ENCODE data around the gene MICAL3.
"Not testable (repeated sequence)": the region's sequence is repeated elsewhere in the genome, so short reads cannot be mapped to it uniquely, and the experiment has no call there.

The MICAL3 gene, protein sequence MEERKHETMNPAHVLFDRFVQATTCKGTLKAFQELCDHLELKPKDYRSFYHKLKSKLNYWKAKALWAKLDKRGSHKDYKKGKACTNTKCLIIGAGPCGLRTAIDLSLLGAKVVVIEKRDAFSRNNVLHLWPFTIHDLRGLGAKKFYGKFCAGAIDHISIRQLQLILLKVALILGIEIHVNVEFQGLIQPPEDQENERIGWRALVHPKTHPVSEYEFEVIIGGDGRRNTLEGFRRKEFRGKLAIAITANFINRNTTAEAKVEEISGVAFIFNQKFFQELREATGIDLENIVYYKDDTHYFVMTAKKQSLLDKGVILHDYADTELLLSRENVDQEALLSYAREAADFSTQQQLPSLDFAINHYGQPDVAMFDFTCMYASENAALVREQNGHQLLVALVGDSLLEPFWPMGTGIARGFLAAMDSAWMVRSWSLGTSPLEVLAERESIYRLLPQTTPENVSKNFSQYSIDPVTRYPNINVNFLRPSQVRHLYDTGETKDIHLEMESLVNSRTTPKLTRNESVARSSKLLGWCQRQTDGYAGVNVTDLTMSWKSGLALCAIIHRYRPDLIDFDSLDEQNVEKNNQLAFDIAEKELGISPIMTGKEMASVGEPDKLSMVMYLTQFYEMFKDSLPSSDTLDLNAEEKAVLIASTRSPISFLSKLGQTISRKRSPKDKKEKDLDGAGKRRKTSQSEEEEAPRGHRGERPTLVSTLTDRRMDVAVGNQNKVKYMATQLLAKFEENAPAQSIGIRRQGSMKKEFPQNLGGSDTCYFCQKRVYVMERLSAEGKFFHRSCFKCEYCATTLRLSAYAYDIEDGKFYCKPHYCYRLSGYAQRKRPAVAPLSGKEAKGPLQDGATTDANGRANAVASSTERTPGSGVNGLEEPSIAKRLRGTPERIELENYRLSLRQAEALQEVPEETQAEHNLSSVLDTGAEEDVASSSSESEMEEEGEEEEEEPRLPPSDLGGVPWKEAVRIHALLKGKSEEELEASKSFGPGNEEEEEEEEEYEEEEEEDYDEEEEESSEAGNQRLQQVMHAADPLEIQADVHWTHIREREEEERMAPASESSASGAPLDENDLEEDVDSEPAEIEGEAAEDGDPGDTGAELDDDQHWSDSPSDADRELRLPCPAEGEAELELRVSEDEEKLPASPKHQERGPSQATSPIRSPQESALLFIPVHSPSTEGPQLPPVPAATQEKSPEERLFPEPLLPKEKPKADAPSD (N-terminal part only)

DNA sequence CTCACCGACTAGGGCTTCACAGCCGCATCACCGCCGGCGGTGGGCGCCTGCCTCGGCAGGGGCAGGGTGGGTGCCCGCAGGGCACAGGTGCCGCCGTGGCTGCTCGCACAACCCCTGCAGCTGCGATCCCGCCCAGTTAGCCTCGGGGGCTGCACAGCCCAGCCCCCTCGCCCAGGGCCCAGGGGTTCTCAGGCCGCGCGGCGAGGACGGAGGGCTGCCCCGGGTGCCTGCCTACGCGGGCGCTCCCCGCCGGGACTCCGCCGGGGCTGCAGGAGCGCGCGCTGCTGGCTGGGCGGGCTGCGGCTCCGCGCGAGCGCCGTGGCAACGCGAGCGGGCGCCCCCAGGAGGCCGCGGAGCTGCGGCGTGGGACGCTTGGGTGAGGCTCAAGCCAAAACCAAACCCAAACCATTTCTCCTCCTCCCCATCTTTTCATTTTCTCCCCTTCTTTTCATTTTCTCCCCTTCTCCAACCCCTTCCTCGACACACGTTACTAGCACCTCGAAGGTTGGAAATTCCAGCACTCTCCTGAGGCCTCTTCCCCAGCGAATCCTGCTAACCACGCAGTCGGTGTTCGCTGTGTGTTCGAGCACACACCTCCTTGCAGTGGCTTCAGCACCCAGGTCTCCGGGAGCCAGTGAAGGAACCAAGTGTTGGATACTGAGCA, at the start of gene MICAL3:
MICAL3 (minus strand) TSS at position 286 of the 664 bp plus-strand sequence. CDS start 117,749 bp downstream, outside the sequence.
- DNase-seq: peak; percentile 72

DNA sequence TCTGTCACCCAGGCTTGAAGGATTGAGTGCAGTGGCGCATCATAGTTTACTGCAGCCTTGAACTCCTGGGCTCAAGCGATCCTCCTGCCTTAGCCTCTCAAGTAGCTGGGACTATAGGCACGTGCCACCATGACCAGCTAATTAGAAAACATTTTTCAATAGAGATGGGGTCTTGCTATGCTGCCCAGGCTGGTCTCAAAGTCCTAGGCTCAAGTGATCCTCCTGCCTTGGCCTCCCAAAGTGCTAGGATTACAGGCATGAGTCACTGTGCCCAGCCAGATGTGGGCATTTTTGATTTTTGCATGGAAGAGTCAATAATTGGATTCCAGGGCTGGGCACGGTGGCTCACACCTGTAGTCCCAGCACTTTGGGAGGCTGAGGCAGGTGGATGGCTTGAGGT, 49.6 kb upstream of the MICAL3 start:
- not testable (repeated sequence) for DNase-seq

DNA sequence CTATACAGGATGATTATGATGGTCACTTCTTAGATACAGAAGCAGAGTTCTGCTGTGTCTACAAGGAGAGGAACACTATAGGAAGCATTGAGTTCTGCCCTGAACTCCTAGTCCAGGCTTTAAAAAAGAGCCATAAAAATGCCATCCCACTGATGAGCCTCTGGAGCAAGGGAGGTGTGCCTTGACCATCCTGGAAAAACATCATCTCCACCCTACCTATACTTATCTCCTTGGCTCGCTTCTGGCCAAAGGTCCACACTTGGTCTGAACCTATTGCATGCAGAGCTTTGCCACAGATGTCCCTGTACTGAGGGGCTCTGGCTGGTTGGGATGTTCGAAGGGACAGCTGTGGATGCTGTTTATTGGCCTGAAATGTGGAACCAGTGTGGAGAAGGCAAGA, 49.1 kb upstream of the MICAL3 start:
- DNase-seq: no peak

DNA sequence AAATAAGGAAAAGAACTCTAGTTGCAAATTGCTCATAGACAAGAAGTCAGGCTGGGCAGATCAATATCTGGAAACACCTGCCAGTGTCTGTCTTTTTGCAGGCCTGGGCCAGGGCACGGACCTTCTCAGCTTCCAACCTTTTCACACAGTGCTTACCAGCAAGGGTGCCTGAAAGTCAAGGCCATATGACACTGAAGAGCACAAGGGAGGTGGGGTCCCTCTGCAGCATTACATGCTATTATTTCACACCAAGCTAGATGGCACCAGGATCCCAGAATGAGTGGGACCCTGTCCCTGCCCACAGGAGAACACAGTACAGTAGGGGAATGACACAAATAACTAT, 47.6 kb upstream of the MICAL3 start:
- no peak for DNase-seq

DNA sequence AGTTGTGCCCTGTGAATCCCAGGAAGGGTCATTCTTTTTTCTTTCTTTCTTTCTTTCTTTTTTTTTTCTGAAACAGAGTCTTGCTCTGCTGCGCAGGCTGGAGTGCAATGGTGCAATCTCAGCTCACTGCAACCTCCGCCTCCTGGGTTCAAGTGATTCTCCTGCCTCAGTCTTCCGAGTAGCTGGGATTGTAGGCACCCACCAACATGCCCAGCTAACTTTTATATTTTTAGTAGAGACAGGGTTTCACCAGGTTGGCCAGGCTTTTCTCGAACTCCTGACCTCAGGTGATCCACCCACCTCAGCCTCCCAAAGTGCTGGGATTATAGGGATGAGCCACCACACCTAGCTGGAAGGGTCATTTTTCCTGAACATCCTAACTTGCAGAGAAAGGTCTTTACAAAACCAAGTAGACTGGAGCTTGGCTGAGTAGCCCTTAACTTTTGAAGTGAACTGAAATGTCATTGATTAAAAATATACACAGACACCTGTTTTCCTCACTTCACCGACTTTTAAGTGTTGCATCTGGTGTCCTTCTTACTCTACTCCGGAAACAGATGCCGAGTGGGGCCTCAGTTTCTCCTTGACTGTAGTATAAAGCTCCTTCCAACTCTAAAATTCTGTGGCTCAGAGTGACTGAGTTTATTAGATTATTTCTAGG, 47.1 kb upstream of the MICAL3 start:
- not testable (repeated sequence) for DNase-seq

DNA sequence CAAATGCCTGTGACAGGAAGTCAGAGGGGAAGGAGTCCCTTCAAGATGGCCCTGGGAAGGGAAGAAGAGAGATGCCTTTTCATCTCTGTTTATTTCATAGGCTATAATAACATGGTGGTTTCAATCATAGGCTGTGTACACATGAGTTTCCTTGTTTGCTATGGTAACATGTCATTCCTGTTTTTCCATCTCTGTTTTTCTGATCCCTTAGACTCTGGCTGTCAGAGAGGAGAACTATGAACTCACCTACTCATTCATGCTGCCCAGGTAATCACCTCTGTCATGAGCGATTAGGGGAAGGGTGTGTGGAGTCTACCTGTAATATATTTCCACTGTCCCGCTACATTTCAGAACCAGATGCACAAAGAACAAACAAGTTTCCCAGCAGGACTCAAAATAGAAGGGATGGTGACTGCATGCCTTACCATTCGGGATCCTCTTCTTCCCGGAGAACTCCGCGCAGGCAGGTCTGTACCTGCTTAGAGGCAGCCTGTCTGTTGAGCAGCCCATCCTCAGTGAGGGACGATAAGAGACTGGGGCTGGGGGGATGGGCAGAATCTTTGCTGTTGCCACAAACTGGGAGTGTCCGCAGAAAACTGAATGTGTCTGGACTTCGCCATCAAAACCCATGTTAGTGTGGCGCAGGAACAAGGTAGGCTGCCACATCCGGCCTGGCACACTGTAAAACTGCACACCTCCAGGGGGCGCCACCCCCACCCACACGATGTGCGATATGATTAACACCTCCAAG, 46.4 kb upstream of the MICAL3 start:
- DNase-seq: no peak

DNA sequence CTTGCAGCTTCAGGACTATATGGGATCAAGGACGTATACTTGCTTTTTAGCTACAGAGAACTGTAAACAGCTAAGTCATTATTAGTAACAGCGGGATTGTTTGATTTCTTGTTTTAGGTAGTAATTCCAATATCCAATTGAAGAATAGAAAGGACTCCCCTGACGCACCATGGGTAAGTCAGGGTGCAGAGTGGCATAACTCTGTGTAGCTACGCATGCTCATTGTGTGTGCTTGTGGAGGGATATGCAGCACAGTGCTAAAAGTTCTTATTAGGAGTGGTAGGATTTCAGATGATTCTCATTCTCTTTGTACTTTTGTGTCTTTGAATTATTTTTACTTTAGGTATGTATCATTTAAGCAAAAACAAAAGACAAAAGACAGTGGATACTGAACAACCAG, 45.7 kb upstream of the MICAL3 start:
- no peak for DNase-seq

DNA sequence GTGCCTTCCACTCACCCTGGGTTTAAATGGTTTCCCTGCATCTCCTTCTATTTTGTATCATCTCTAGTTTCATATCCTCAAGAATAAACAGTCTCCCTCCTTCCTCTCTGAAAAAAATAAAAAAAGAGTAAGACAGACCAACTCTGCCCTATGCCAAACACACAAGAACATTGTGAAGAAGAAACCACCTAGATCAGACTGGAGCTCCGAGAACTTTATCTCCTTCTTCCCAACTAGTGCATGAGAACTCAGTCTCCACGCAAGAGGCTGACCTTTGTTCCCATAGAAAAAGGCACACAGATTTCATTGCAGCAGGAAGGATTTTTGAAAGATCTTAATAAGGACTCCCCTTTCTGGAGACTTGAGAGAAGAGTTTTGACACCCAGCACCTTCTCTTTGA, 44.7 kb upstream of the MICAL3 start:
- DNase-seq: no peak

DNA sequence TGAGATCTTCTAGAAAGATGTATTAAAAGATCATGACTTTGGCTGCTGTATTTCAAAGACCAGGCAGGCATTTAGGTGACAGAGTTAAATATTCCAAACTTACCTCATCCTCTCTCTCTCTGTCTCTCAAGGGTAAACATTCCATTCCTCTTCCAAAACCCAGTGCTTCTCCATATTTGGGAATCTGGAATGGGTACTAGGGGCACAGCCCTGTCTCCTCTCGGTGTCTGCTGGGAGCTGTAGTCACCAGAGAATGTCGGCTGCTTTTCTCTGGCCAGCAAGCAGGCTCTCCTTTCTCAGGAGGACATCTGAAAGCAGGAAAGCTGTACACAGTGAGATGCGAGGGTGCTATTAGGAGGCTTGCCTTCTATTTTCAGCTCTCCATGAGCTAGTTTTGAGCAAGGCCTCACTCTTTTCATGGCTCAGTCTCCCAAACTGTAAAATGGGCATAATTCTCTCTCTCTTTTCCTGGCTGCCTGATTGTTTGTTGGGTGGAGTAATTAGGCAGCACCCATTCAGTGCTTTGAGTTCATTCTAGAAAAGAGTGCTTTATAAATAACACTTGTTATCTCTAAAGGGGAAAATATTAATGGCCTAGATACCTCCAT, 44.1 kb upstream of the MICAL3 start:
- DNase-seq: no peak

DNA sequence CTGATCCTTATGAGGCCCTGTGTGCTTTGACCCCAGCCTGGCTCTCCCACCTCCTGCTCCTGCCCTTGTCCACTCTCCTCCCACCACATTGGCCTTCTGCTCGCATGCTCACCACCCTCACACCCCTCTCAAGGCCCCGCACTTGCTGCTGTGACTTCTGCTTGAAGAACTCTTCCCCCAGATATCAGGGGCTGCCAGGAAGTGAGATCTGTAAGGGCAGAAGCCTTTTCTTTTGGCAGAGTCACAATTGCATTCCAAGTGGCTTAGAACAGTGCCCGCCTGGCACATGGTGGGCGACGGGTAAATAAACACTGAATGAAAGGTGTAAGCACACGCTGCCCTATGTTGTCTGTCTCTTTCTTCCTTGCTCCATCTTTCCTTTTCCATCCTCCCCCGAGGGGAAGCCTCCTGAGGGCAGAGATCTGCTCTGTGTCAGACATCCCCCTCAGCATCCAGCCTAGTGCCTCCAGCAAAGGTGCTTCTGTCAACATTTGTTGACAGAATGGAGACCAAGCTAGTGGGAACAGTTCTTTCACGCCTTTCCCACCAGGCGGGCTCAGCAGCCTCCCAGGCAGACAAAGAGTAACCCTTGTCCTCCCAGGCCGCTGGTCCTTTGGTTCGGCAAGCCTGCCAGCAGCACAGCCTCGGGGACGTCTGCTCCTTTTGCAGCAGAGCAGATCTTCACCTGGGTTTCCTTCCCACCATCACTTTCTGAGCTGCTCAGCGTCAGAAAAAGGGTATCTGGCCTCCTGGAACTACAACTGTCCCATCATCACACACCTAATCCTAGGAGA, 43.4 kb upstream of the MICAL3 start:
- no peak for DNase-seq

DNA sequence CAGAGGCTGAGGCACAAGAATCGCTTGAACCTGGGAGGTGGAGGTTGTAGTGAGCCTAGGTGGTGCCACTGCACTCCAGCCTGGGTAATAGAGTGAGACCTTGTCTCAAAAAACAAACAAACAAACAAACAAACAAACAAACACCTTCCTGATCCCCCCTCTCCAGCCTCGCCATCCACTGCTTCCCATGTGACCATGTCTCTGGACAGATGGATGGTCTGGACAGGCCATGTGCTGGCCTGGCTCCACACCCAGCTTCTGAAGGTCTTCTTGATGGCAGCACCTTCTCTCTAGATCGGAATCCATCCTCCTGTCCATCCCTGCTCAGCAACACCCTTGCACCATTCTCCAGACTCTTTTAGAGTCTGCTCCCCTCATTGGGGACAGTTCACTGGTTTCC, 42.8 kb upstream of the MICAL3 start:
- no peak for DNase-seq

DNA sequence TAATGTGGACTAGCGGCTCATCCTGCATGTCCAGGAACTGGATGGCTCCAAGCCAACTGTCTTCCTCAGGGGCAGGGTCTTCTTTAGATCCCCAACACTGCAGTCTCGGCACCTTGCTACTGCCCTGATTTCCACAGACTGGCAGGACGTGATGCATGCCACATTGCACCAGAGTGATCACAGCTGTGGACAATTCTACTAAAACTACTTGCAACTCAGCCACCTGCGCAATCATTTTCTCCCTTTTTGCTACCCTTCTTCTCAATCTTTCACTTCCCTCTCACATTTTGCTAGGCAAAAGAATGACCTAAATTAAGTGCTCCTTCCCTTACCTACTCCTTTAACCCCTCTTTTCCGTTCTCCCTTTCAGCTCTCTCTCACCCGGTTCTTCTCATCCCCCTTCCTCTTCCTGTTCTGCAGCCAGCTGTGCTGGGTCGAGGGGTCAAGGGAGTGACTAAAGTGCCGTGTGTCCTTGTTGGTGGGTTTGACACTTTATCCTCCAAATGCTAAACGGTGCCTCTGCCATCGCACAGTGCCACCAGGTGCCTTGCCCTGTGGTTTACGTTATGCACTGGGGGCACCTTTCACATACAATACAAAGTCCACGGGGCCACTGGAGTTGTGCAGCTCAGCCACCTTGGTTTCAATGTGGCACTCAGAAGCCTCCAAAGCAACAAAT, 42.0 kb upstream of the MICAL3 start:
- DNase-seq: no peak

DNA sequence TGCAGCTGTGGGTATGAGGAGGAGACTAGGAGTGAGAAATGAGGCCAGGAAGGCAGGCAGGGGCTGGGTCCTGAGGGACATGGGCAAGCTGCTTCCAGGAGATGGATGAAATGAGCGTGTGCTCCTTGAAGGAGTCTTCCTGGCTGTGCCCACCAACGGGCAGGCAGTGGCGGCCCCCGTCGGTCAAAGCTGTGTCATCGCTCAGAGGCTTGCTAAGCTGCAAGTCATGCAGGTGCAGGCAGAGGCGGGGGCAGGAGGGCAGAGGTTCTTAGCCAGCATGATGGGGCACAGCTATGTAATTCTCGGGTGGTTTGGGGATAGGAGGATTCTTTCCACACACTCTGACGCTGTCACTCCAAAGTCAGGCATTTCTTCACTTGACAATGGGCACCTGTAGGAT, 40.9 kb upstream of the MICAL3 start:
- no peak for DNase-seq

DNA sequence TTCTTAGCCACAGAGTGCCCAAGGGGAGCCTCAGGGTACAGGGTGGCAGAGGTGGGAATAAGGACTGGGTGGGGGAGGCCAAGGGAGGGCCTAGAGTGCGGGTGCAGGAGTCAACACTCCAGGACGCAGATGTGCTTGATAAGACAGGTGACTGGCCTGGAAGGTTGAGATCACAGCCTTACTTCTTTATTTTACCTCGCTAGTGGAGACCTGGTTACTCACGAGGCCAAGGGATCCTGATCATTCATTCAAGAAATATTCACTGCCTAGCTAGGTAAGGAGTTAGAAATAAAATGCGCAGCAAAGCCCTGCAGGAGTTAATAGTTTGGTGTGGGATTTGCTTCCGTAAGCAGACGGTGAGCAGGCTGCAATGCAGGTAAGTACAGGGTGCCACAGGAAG, 40.3 kb upstream of the MICAL3 start:
- no peak for DNase-seq

DNA sequence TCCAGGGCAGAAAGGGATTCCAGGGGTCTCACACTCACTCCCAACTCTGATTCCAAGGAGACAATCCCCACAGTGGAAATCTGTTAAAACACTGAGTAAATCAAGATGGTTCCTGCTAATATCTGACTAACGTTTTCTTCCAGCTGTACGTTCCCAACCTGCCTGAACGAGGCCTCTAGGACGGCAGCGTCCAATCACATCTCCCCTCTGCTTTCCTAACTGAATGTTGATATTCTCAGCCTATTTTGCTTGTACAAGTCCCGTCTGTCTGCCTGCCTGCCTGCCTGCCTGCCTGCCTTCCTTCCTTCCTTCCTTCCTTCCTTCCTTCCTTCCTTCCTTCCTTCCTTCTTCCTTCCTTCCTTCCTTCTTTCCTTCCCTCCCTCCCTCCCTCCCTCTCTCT, 39.4 kb upstream of the MICAL3 start:
- DNase-seq: not testable (repeated sequence)

DNA sequence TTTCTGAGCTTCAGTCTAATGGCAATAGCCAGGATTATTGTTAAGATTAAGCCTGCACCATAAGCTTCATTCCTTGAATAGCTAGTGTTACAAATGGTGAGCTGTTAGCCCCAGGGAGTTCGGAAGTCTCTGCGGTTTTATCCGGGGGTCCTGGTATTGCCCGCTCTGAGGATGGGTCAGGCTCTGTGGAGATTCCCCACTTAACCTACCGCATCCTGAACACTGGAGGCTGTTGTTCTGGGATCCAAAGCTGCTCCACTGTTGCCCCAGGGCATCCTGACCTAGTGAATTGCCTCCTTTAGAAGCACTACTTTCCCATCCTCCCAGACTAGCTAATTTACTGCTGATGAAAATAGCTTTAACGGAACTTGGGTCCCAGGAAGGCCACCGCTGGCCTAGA, 38.9 kb upstream of the MICAL3 start:
- no peak for DNase-seq

DNA sequence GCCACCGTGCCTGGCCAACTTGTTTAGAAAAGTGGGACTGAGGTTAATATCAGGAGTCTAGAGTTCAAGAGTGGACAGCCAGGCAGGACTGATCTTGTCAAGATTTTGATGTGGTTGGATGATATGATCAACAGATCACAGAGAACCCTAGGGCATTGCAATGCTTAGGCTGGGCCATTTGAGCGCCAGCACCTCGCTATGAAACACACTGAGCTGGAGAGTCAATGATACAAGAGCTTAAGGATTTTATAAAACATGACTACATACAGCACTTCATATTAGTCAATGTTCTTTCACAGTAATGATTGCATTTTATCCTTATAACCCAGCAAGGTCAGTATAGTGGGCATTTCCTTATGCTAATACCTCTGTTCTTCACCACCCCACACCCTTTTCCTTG, 38.1 kb upstream of the MICAL3 start:
- no peak for DNase-seq

DNA sequence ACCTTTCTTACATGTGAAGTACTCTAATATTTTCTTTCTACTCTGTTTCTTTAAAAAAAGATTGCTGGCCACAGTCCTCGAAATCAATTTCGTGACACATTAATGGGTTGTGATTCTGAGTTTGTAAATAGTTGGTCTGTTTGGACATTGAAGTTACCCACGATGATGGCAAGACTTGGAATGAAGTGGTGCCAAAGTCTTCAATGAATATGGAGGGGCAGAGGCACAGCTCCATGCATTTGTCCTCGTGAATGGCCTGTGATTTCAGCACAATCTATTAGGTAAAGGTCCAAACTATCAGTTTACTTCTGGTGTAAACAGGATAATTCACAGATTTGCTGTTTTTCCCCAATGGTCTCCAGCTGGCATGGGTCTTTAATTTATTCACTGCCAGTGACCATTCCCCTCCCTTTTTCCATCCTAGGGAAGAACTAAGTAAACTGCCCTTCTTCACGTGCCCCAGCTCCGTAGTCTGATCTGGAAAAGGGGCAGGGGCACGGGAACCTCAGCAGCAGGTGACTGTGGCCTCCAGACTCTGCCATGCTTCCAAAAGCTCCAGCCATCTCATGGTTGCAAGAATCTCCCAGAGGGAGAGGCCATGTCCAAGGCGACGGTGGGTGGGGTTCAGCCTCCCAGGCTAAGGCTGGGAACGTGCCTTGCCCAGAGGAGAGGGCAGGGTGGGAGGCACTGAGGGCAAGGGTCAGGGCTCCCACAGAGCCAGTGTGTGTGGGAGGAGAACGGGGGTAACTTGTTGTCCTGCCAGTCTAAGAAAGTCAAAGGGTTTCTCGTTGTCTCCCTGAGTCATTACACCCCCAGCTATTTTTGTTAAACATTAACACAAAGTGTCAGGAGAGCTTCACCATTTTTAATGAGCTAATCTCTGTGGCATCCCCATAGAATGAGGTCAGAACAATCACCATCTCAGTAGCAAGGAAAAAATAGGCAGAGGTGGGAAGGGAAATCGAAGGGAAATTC, 36.6 kb upstream of the MICAL3 start:
- peak; percentile 65 for DNase-seq

Data from suppressor macrophage treated with lipopolysaccharide for 4 hours (primary cell).